Endodermal cell (in vitro differentiated cells): Measurements from ENCODE around the gene PHRF1. TPM values are rescaled to one million over a fixed set of nuclear protein-coding genes. Genes with fewer than 3 reads are reported as not detected.
A peak's percentile ranks its signal among the peaks of the same experiment; 100 is the strongest.
"Not testable (repeated sequence)": the region's sequence is repeated elsewhere in the genome, so short reads cannot be mapped to it uniquely, and the experiment has no call there.

Experiments used
- DNase-seq: peaks from one replicate; pipeline ENCODE4 v3.0.0-alpha.2; 2017
- H3K27ac ChIP-seq: 2 replicates; pipeline ENCODE4 v1.5.1; 2013; ENCODE audit warnings: mild to moderate bottlenecking, low read depth, low read length, moderate library complexity
- H3K27me3 ChIP-seq: 2 replicates; pipeline ENCODE4 v1.6.1; 2013; ENCODE audit warnings: mild to moderate bottlenecking, low read length, moderate library complexity; ENCODE audit not compliant: insufficient read depth, control insufficient read depth, poor library complexity, severe bottlenecking
- H3K36me3 ChIP-seq: 2 replicates; pipeline ENCODE4 v1.7.0; 2013; ENCODE audit warnings: mild to moderate bottlenecking, low read length, moderate library complexity; ENCODE audit not compliant: control insufficient read depth, insufficient read depth
- H3K4me1 ChIP-seq: one replicate; pipeline ENCODE4 v1.7.0; 2013; ENCODE audit warnings: low read length; ENCODE audit not compliant: control insufficient read depth, insufficient read depth
- H3K4me3 ChIP-seq: 2 replicates; pipeline ENCODE4 v1.5.1; 2013; ENCODE audit warnings: mild to moderate bottlenecking, low read length, moderate library complexity
- H3K9ac ChIP-seq: 2 replicates; pipeline ENCODE4 v1.6.1; 2013; ENCODE audit warnings: mild to moderate bottlenecking, low read length, moderate library complexity; ENCODE audit not compliant: poor library complexity, severe bottlenecking; ENCODE audit errors: extremely low read depth
- H3K9me3 ChIP-seq: 2 replicates; pipeline ENCODE4 v1.6.1; 2013; ENCODE audit warnings: mild to moderate bottlenecking, low read length, moderate library complexity; ENCODE audit not compliant: control insufficient read depth
- H3K27ac Mint-ChIP-seq: 2 replicates; pipeline ENCODE4 v1.8.0; 2020; ENCODE audit warnings: mixed read lengths
- H3K27me3 Mint-ChIP-seq: 2 replicates; pipeline ENCODE4 v1.8.0; 2021; ENCODE audit warnings: mild to moderate bottlenecking, mixed read lengths; ENCODE audit not compliant: insufficient read depth
- H3K36me3 Mint-ChIP-seq: 2 replicates; pipeline ENCODE4 v1.8.0; 2020; ENCODE audit warnings: low read depth, mixed read lengths
- H3K4me1 Mint-ChIP-seq: 2 replicates; pipeline ENCODE4 v1.8.0; 2020; ENCODE audit warnings: mixed read lengths
- H3K4me3 Mint-ChIP-seq: 2 replicates; pipeline ENCODE4 v1.8.0; 2020; ENCODE audit warnings: mild to moderate bottlenecking, moderate library complexity, mixed read lengths
- H3K9me3 Mint-ChIP-seq: 2 replicates; pipeline ENCODE4 v1.8.0; 2020; ENCODE audit warnings: mild to moderate bottlenecking, mixed read lengths
- WGBS, 2 experiments: methylation state at CpG; one replicate each; pipeline versions ENCODE4 v1.1.5 to v1.1.7; 2013; ENCODE audit warnings: missing lambda C conversion rate in 2 of 2, mixed read lengths in 1 of 2; ENCODE audit not compliant: insufficient coverage in 1 of 2, insufficient read length in 1 of 2; 5-methylcytosine and 5-hydroxymethylcytosine counted together
- total RNA-seq, 2 donors: library from RNA; stranded (reverse); fragmentation: NEBNext Ultra II Directional in 1 of 2; extraction: Animal tissue kit (Norgen Biotek cat#: 25700) in 1 of 2; gene quantifications; 2 replicates in 1 of 2; 3 replicates in 1 of 2; pipeline ENCODE4 v1.2.1, GENCODE V29; 2021
- TF ChIP-seq, protein P1 (sequence below): fragments of 200-600 bp; sonication (generic); conservative IDR thresholded peaks from 2 replicates; pipeline ENCODE4 v1.5.0; 2021; ENCODE audit warnings: antibody characterized with exemption, mild to moderate bottlenecking

Gene PHRF1
- total RNA-seq, 2 donors from 2014 or later: 43.4 to 48.0 TPM

DNA sequence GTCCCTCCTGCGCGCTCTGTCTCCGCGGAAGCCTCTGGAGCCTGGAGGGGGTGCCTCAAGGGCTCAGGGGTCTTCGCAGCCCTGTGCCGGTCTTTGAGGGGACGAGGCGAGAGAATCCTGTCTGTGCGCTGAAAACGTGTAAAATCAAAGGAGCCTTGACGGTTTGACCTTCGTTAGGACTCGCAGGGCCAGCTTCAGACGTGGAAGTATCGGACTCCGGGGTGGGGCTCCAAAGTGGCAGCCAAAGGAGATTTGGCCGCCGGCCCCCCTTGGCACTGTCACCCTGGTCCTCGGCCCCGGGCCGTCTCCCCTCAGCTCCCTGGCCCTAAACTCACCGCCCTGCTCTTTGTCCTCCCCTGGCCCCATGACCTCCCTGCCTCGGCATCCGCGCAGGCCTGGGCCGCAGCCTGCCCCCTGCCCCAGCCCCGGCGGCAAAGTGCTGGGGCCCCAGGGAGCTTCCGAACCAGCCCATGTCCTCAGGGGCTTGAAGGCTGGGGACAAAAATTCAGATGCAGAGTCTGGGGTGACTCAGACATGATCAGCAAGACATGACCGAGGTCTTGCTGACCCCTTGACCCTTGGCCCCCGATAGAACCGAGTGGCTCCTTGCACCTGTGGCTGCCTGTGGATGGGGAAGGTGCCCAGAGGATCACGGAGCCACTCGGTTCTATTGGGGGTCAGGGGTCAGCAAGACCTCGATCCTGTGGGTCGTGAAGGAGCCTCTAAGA is 6.9 kb upstream of the PHRF1 start:
- Mint-ChIP-seq H3K4me3 (peak overlapping the region; percentile 61), H3K27me3 (peaks cover 27% of the 10 kb centered on the region), H3K36me3 (peaks cover 2% of the 10 kb centered on the region), H3K4me1 (peaks cover 6% of the 10 kb centered on the region), H3K27ac (no peak overlapping the region), H3K9me3 (no peaks in the 10 kb centered on the region)
- Histone ChIP-seq H3K27me3 (peaks cover 2% of the 10 kb centered on the region), H3K9me3 (no peaks in the 10 kb centered on the region), H3K4me3 (peak overlapping the region; percentile 77), H3K36me3 (no peaks in the 10 kb centered on the region), H3K27ac (no peak overlapping the region), H3K4me1 (peaks cover 7% of the 10 kb centered on the region), H3K9ac (peak overlapping the region; percentile 11)
- DNase-seq: no peak
- WGBS, 2 experiments: 75 to 80% methylated on average over 20 to 36 of the region's 36 CpGs
- TF ChIP-seq, protein P1, sequence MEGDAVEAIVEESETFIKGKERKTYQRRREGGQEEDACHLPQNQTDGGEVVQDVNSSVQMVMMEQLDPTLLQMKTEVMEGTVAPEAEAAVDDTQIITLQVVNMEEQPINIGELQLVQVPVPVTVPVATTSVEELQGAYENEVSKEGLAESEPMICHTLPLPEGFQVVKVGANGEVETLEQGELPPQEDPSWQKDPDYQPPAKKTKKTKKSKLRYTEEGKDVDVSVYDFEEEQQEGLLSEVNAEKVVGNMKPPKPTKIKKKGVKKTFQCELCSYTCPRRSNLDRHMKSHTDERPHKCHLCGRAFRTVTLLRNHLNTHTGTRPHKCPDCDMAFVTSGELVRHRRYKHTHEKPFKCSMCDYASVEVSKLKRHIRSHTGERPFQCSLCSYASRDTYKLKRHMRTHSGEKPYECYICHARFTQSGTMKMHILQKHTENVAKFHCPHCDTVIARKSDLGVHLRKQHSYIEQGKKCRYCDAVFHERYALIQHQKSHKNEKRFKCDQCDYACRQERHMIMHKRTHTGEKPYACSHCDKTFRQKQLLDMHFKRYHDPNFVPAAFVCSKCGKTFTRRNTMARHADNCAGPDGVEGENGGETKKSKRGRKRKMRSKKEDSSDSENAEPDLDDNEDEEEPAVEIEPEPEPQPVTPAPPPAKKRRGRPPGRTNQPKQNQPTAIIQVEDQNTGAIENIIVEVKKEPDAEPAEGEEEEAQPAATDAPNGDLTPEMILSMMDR: no peak

DNA sequence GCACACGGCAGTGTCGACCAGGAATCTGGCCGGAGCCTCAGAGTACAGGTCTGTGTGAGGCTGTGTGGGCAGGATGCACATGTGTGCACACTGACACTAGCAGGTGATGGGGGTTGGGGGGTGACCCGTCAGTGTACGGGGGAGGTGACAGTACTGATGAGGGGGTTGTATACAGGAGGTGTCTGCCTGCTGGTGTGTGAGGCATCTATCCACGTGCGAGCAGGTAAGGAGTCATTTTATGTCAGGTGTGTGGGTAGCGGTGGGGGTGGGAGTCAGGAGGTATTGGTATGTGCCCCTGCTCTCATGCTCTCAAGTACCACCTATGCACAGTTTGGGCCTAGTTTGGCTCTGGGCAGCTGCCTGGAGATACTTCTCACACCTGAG is 4.5 kb upstream of the PHRF1 start:
- no peak overlapping the region for H3K27ac ChIP-seq
- no peaks in the 10 kb centered on the region for H3K9me3 Mint-ChIP-seq
- no peaks in the 10 kb centered on the region for H3K9me3 ChIP-seq
- peaks cover 15% of the 10 kb centered on the region for H3K4me1 Mint-ChIP-seq
- no peak overlapping the region for H3K4me3 ChIP-seq
- no peak overlapping the region for H3K4me3 Mint-ChIP-seq
- H3K36me3 ChIP-seq: no peaks in the 10 kb centered on the region
- H3K27ac Mint-ChIP-seq: no peak overlapping the region
- peaks cover 37% of the 10 kb centered on the region for H3K27me3 Mint-ChIP-seq
- peaks cover 13% of the 10 kb centered on the region for H3K27me3 ChIP-seq
- no peak overlapping the region for H3K9ac ChIP-seq
- H3K4me1 ChIP-seq: peaks cover 13% of the 10 kb centered on the region
- no peak for DNase-seq
- TF ChIP-seq, protein P1: no peak
- 81% methylated on average over 8 of the region's 8 CpGs; no CpG with 5 or more reads in 1 of the 2 experiments for WGBS, 2 experiments
- no peaks in the 10 kb centered on the region for H3K36me3 Mint-ChIP-seq

DNA sequence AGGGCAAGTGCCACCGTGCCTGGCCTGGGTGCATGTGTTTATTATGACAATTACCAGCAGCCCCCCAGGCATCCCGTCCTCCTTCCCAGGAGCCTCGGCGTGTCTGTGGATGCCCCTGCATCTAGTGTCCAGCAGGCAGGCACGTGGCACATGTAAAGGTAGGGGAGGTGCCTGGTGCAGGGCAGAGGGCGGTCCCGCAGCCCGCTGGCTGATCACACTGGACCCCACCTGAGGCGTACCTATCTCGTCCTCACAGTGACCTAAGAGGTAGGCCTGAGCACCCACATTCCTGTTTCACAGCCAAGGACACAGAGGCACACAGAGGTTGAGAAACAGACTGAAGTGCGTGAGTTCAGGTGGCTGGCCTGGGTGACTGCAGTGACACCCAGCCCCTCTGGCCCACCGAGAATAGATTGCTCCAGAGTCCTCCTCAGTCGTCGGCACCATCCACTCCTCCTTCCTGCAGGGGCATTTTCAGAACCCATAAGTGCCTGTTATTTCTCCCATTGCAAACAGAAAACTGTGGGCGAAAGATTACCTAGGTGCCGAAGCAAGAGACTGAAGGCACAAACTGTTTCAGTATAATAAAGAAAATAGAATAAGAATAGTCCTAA is 3.0 kb upstream of the PHRF1 start:
- H3K27ac ChIP-seq: no peak overlapping the region
- peaks cover 31% of the 10 kb centered on the region for H3K27me3 Mint-ChIP-seq
- WGBS, 2 experiments: 91 to 94% methylated on average over 12 to 16 of the region's 16 CpGs
- H3K4me1 Mint-ChIP-seq: peaks cover 23% of the 10 kb centered on the region
- peaks cover 13% of the 10 kb centered on the region for H3K27me3 ChIP-seq
- TF ChIP-seq, protein P1: no peak
- no peak for DNase-seq
- no peaks in the 10 kb centered on the region for H3K9me3 ChIP-seq
- no peaks in the 10 kb centered on the region for H3K36me3 ChIP-seq
- H3K9me3 Mint-ChIP-seq: no peaks in the 10 kb centered on the region
- H3K36me3 Mint-ChIP-seq: no peaks in the 10 kb centered on the region
- no peak overlapping the region for H3K4me3 Mint-ChIP-seq
- no peak overlapping the region for H3K27ac Mint-ChIP-seq
- H3K4me3 ChIP-seq: no peak overlapping the region
- no peak overlapping the region for H3K9ac ChIP-seq
- peaks cover 18% of the 10 kb centered on the region for H3K4me1 ChIP-seq

DNA sequence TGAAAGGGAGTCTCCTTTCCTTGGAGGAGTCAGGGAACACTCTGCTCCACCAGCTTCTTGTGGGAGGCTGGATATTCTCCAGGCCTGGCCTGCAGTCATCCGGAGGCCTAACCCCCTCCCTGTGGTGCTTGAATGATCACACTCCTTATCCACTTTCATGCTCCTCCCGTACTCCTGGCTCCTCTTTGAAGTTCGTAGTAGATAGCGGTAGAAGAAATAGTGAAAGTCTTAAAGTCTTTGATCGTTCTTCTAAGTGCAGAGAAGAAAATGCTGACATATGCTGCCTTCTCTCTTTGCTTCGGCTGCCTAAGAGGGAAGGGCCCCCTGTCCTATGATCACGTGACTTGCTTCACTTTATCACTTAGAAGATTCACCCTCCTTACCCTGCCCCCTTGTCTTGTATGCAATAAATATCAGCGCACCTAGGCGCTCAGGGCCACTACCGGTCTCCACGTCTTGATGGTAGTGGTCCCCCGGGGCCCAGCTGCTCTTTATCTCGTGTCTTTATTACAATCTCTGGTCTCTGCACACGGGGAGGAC is 2.2 kb upstream of the PHRF1 start:
- H3K9me3 Mint-ChIP-seq, H3K9me3 ChIP-seq, H3K36me3 ChIP-seq, H3K27ac ChIP-seq, H3K36me3 Mint-ChIP-seq, H3K27ac Mint-ChIP-seq, DNase-seq, H3K9ac ChIP-seq: not testable (repeated sequence)
- Mint-ChIP-seq H3K4me1 (peaks cover 32% of the 10 kb centered on the region), H3K4me3 (peak overlapping the region; percentile 79), H3K27me3 (peaks cover 30% of the 10 kb centered on the region)
- 58 to 68% methylated on average over 8 to 13 of the region's 14 CpGs for WGBS, 2 experiments
- Histone ChIP-seq H3K4me1 (peaks cover 27% of the 10 kb centered on the region), H3K27me3 (peaks cover 13% of the 10 kb centered on the region), H3K4me3 (peak overlapping the region; percentile 78)
